Motor neuron (in vitro differentiated cells): ENCODE results near the gene GAMT. TPM values are rescaled to one million over a fixed set of nuclear protein-coding genes. Genes with fewer than 3 reads are reported as not detected.

Source experiments
- ATAC-seq, 8 experiments: fragments of 200-7000 bp; cut with Tn5 transposase; replicated peaks in 6 of 8; 2 replicates each; pipeline ENCODE4 v1.8.0; 2021; ENCODE audit warnings: mild to moderate bottlenecking in 8 of 8, moderate library complexity in 8 of 8
- H3K27ac ChIP-seq, 2 donors: fragments of 250-450 bp; sonication (Bioruptor Pico); 2 replicates each; pipeline ENCODE4 v1.9.0; 2021; ENCODE audit warnings: antibody characterized with exemption in 2 of 2, mild to moderate bottlenecking in 2 of 2, moderate library complexity in 1 of 2
- H3K4me1 ChIP-seq, 2 donors: fragments of 250-450 bp; sonication (Bioruptor Pico); replicated peaks in 1 of 2; 2 replicates each; pipeline ENCODE4 v1.6.1; 2021; ENCODE audit warnings: antibody characterized with exemption in 2 of 2, mild to moderate bottlenecking in 2 of 2, moderate library complexity in 1 of 2
- H3K4me3 ChIP-seq, 5 donors: fragments of 250-450 bp; sonication (Bioruptor Pico); 2 replicates each; pipeline ENCODE4 v1.9.0; 2021; ENCODE audit warnings: antibody characterized with exemption in 5 of 5, mild to moderate bottlenecking in 5 of 5, moderate library complexity in 4 of 5
- WGBS, 10 experiments: fragments of 450-650 bp; shearing (Covaris generic); methylation state at CpG; one replicate each; pipeline ENCODE4 v1.0.0; 2022; 5-methylcytosine and 5-hydroxymethylcytosine counted together
- in situ Hi-C, 9 experiments: fragments of 400-800 bp; cut with MboI; loops; one replicate each; pipeline ENCODE4 v1.15.0; 2021; ENCODE audit warnings: low sequenced_read_pairs in 9 of 9, low pct_unique_long_range_greater_than_20kb in 2 of 9; ENCODE audit not compliant: unreplicated experiment in 9 of 9
- total RNA-seq, 8 experiments: library from RNA; unstranded; fragments of 300-600 nt; gene quantifications; 2 replicates each; pipeline versions ENCODE4 v1.2.3 to v1.2.4, GENCODE V29; 2022

Gene GAMT
- total RNA-seq, 8 experiments from 2014 or later: 18.6 to 38.9 (median 27.6) TPM

DNA sequence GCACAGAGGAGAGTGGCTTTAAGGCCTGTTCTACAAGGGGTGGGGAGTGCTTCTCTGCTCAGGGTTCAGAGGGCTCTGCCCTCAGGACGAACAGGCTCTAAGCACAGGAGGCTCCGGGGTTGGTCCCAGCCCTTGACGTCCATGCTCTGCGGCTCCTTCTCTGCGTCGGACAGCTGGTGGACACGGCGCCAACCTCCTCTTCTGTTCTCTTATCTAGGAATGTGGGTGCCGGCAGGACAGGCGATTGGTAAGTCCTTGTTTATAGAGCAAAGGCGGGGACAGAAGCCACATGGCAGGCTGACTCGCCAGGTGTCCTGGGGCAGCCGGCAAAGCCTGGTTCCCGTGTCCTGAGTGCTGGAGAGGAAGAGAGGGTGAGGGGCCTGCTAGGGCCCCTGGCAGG lies 28.4 kb upstream of the GAMT start:
- 90 to 93% methylated on average over 4 to 8 of the region's 14 CpGs; no CpG with 5 or more reads in 8 of the 10 experiments for WGBS, 10 experiments
- Histone ChIP-seq H3K4me3 (no peak overlapping the region), H3K4me1 (peaks cover 7 to 8% of the 10 kb centered on the region in 2 donors), H3K27ac (no peak overlapping the region)
- ATAC-seq: no peak
- in situ Hi-C loops: no loop called here

DNA sequence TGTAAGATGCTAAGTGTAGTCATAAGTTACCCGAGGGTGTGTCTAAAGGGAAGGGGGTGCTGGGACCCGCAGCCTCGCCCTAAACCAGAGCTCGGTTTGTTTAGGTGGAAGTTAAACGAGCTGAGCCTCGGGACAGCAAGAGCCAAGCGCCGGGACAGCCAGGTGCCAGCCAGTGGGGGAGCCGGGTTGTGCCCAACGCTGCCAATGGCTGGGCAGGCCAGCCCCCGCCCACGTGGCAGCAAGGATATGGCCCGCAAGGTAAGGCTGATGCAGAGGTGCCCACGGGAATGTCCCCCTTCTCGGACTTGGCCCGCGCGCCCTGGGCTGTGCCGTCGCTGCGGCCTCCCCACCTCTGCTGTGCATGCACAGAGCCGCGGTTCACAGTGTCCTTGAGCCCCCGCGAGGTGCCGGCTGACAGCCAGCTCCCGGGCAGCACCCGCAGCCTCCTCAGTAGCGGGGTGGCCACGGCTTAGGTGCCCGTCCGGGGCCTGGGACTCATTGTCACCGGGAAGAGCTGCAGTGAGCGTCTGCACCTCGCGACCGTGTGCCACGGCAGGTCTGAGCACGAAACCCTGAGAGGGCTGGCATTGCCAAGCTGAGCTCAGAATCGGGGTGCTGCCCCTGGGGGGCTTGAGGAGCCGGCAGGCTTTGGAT lies 27.5 kb upstream of the GAMT start:
- in situ Hi-C loops: no loop called here
- H3K4me3 ChIP-seq: no peak overlapping the region
- 75 to 100% (median 94%) methylated on average over 1 to 15 of the region's 41 CpGs; no CpG with 5 or more reads in 3 of the 10 experiments for WGBS, 10 experiments
- no peak for ATAC-seq
- H3K27ac ChIP-seq: no peak overlapping the region
- peaks cover 12 to 13% of the 10 kb centered on the region in 2 donors for H3K4me1 ChIP-seq

GRCh38 chr19:1427221-1427920 lies 26.0 kb upstream of the GAMT start:
- H3K4me3 ChIP-seq: no peak overlapping the region
- no peak overlapping the region for H3K27ac ChIP-seq
- WGBS, 10 experiments: 88 to 100% (median 92%) methylated on average over 1 to 21 of the region's 27 CpGs; no CpG with 5 or more reads in 3 of the 10 experiments
- ATAC-seq: no peak
- in situ Hi-C loops: no loop called here
- H3K4me1 ChIP-seq: peaks cover 12 to 13% of the 10 kb centered on the region in 2 donors

- H3K27ac ChIP-seq: no peak overlapping the region
- 80 to 100% (median 90%) methylated on average over 2 to 8 of the region's 9 CpGs; no CpG with 5 or more reads in 3 of the 10 experiments for WGBS, 10 experiments
- H3K4me1 ChIP-seq: peaks cover 12 to 13% of the 10 kb centered on the region in 2 donors
- ATAC-seq: no peak
- H3K4me3 ChIP-seq: no peak overlapping the region
- in situ Hi-C loops: no loop called here
Measured at GRCh38 chr19:1426736-1427135, 25.4 kb upstream of the GAMT start.

GRCh38 chr19:1425902-1426301 lies 24.6 kb upstream of the GAMT start:
- in situ Hi-C loops: no loop called here
- Histone ChIP-seq H3K4me3 (no peak overlapping the region), H3K4me1 (peaks cover 12 to 13% of the 10 kb centered on the region in 2 donors), H3K27ac (peak overlapping the region in 1 of 2 donors; percentile 55)
- WGBS, 10 experiments: 40 to 100% (median 92%) methylated on average over 1 to 6 of the region's 14 CpGs; no CpG with 5 or more reads in 5 of the 10 experiments
- ATAC-seq: no peak

GRCh38 chr19:1425102-1425837 lies 23.9 kb upstream of the GAMT start:
- in situ Hi-C loops: no loop called here
- Histone ChIP-seq H3K27ac (peak overlapping the region; percentile 48 to 55), H3K4me3 (no peak overlapping the region), H3K4me1 (peaks cover 12 to 13% of the 10 kb centered on the region in 2 donors)
- WGBS, 10 experiments: 81 to 100% (median 87%) methylated on average over 3 to 30 of the region's 33 CpGs; no CpG with 5 or more reads in 1 of the 10 experiments
- ATAC-seq: peak in 5 of 8 experiments; percentile 25 to 81 (median 64)

- peaks cover 12 to 13% of the 10 kb centered on the region in 2 donors for H3K4me1 ChIP-seq
- WGBS, 10 experiments: 83 to 94% (median 88%) methylated on average over 1 to 14 of the region's 42 CpGs; no CpG with 5 or more reads in 6 of the 10 experiments
- in situ Hi-C loops: no loop called here
- peak overlapping the region; percentile 48 to 55 for H3K27ac ChIP-seq
- ATAC-seq: peak in 4 of 8 experiments; percentile 7 to 37 (median 28)
- H3K4me3 ChIP-seq: no peak overlapping the region
Measured at GRCh38 chr19:1424192-1424955, 23.0 kb upstream of the GAMT start.

DNA sequence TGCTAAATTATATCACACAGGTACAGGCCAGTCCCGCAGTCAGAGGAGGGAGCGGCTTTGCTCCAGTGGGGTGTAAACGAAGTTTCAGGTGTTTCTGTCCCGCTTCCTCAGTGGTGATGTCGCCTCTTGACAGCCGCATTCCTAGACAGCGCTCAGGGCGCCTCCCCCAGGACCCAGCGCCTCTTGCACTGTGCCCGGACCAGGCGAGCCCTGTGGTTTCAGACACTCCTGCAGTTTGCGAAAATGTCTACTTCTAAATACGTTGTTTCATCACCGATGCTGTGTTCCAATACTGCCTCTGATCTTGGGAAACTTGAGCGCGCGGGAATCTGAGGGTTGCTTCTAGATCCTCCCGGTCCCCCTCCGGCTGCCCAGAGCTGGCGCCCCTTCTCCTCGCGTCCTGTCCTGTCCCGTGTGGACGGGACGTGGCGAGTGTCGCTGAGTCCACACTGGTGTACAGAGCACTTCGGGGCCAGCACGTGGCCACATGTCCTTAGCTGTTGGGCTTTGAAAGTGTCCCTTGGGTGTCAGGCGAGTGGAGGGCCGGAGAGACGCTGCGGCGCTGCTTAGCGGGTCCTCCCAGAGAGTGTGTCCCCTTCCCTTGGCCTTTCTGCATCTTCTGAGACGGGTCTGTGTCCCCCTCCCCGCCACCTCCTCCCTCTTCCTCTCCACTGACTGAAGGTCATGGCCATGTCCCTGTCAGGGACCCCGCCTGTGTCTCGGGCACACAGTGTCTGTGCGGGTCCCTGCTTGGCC lies 22.3 kb upstream of the GAMT start:
- Histone ChIP-seq H3K27ac (no peak overlapping the region), H3K4me1 (peaks cover 12 to 13% of the 10 kb centered on the region in 2 donors), H3K4me3 (no peak overlapping the region)
- 65 to 100% (median 94%) methylated on average over 1 to 11 of the region's 40 CpGs; no CpG with 5 or more reads in 1 of the 10 experiments for WGBS, 10 experiments
- ATAC-seq: peak in 2 of 8 experiments; percentile 17
- in situ Hi-C loops: no loop called here

- ATAC-seq: no peak
- H3K27ac ChIP-seq: no peak overlapping the region
- in situ Hi-C loops: no loop called here
- H3K4me3 ChIP-seq: no peak overlapping the region
- peaks cover 12 to 13% of the 10 kb centered on the region in 2 donors for H3K4me1 ChIP-seq
- WGBS, 10 experiments: 81 to 100% (median 98%) methylated on average over 1 to 8 of the region's 24 CpGs; no CpG with 5 or more reads in 1 of the 10 experiments
Measured at GRCh38 chr19:1422943-1423342, 21.6 kb upstream of the GAMT start.

- H3K4me3 ChIP-seq: no peak overlapping the region
- in situ Hi-C loops: no loop called here
- no peak overlapping the region for H3K27ac ChIP-seq
- peaks cover 13 to 16% of the 10 kb centered on the region in 2 donors for H3K4me1 ChIP-seq
- ATAC-seq: no peak
- 52 to 90% (median 72%) methylated on average over 3 to 12 of the region's 16 CpGs for WGBS, 10 experiments
Measured at GRCh38 chr19:1422360-1422759, 21.0 kb upstream of the GAMT start.

GRCh38 chr19:1421958-1422305 lies 20.6 kb upstream of the GAMT start:
- Histone ChIP-seq H3K4me3 (no peak overlapping the region), H3K4me1 (peaks cover 13 to 20% of the 10 kb centered on the region in 2 donors), H3K27ac (no peak overlapping the region)
- no peak for ATAC-seq
- WGBS, 10 experiments: 86 to 100% (median 88%) methylated on average over 3 to 13 of the region's 22 CpGs; no CpG with 5 or more reads in 7 of the 10 experiments
- in situ Hi-C loops: no loop called here
